BLaER1 treated with 17β-estradiol and CSF1 and Interleukin-3, amounts not matched to agents 10 nM and 100 nM (cell line): ENCODE results near the gene TGFBR2.

Source experiments
- H3K27ac ChIP-seq, 11 experiments: shearing (Covaris generic); formaldehyde crosslinking; 2 replicates each; pipeline ENCODE4 v1.8.1; 2022
- H3K27me3 ChIP-seq, 11 experiments: shearing (Covaris generic); formaldehyde crosslinking; 2 replicates each; pipeline ENCODE4 v1.8.1; 2022
- H3K36me3 ChIP-seq, 11 experiments: shearing (Covaris generic); formaldehyde crosslinking; 2 replicates each; pipeline ENCODE4 v1.8.1; 2022
- H3K4me1 ChIP-seq, 10 experiments: shearing (Covaris generic); formaldehyde crosslinking; 2 replicates each; pipeline ENCODE4 v1.8.1; 2022
- H3K4me2 ChIP-seq, 11 experiments: shearing (Covaris generic); formaldehyde crosslinking; 2 replicates each; pipeline ENCODE4 v1.8.1; 2022
- H3K4me3 ChIP-seq, 10 experiments: shearing (Covaris generic); formaldehyde crosslinking; 2 replicates each; pipeline ENCODE4 v1.8.1; 2022
- H3K9ac ChIP-seq, 11 experiments: shearing (Covaris generic); formaldehyde crosslinking; 2 replicates each; pipeline ENCODE4 v1.8.1; 2022
- H3K9me3 ChIP-seq, 11 experiments: shearing (Covaris generic); formaldehyde crosslinking; replicated peaks in 1 of 11; 2 replicates each; pipeline ENCODE4 v1.8.1; 2022
- H4K20me1 ChIP-seq, 11 experiments: shearing (Covaris generic); formaldehyde crosslinking; 2 replicates each; pipeline ENCODE4 v1.8.1; 2022
- Cebpa-rat ChIP-seq, 11 experiments: shearing (Covaris generic); IDR thresholded peaks; 2 replicates each; pipeline ENCODE4 v1.8.1; 2022

Gene TGFBR2

DNA sequence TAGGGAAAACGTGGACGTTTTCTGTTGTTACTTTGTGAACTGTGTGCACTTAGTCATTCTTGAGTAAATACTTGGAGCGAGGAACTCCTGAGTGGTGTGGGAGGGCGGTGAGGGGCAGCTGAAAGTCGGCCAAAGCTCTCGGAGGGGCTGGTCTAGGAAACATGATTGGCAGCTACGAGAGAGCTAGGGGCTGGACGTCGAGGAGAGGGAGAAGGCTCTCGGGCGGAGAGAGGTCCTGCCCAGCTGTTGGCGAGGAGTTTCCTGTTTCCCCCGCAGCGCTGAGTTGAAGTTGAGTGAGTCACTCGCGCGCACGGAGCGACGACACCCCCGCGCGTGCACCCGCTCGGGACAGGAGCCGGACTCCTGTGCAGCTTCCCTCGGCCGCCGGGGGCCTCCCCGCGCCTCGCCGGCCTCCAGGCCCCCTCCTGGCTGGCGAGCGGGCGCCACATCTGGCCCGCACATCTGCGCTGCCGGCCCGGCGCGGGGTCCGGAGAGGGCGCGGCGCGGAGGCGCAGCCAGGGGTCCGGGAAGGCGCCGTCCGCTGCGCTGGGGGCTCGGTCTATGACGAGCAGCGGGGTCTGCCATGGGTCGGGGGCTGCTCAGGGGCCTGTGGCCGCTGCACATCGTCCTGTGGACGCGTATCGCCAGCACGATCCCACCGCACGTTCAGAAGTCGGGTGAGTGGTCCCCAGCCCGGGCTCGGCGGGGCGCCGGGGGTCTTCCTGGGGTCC lies at the start of gene TGFBR2:
Gene TGFBR2 (plus strand): TSS at position 301 of the 731 bp plus-strand sequence. CDS start 283 bp downstream, at position 584.
- Histone ChIP-seq H3K9ac (peak within 1 kb of the TSS; percentile 95 to 100 (median 99)), H3K4me2 (peak within 1 kb of the TSS; percentile 86 to 96 (median 89)), H3K27ac (peak within 1 kb of the TSS; percentile 95 to 100 (median 99)), H4K20me1 (peaks cover 0 to 36% (median 22%) of the 10 kb centered on the region in 11 experiments; a peak in 17 of 22 replicates), H3K9me3 (peaks cover 0 to 1% (median under 1%) of the 10 kb centered on the region in 11 experiments; a peak in 6 of 22 replicates), H3K36me3 (peaks cover 0 to 5% (median 0%) of the 10 kb centered on the region in 11 experiments; a peak in 3 of 22 replicates), H3K4me3 (peak within 1 kb of the TSS; percentile 87 to 99 (median 94)), H3K4me1 (peaks cover 60 to 70% (median 65%) of the 10 kb centered on the region in 10 experiments), H3K27me3 (no peaks in the 10 kb centered on the region)
- TF ChIP-seq Cebpa-rat (IDR thresholded peaks at IDR 0.05) = no peak

DNA sequence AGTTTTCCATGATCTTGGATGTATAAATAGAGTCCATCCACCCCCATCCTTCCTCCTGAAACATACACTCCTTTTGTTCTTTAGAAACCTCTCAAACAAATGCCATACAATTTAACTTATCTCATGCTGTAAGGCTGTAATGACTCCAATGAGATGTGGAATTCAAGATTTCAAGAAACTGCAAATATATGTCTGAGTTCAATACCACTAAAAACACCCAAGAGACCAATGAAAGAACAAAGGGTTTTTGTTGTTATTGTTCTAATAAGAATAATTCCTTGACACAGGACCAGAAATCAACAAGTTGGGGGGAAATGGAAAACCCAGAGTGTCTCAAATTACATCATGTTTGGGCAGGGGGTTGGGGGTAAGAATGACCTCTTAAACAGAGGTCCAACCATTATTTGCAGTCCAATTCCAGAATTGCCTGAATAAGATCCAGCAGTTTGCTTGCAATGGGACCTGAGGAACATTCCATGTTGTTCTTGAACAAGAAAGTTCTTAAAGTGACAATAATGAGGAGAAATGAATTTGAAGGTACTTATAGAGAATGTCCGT lies 48.6 kb upstream of the TGFBR2 start:
- Histone ChIP-seq H4K20me1 (no peaks in the 10 kb centered on the region), H3K4me2 (no peak overlapping the region), H3K4me1 (no peaks in the 10 kb centered on the region), H3K27me3 (no peaks in the 10 kb centered on the region), H3K36me3 (no peaks in the 10 kb centered on the region), H3K9ac (no peak overlapping the region), H3K4me3 (no peak overlapping the region), H3K27ac (no peak overlapping the region), H3K9me3 (no peaks in the 10 kb centered on the region)
- no peak for TF ChIP-seq Cebpa-rat (IDR thresholded peaks at IDR 0.05)

DNA sequence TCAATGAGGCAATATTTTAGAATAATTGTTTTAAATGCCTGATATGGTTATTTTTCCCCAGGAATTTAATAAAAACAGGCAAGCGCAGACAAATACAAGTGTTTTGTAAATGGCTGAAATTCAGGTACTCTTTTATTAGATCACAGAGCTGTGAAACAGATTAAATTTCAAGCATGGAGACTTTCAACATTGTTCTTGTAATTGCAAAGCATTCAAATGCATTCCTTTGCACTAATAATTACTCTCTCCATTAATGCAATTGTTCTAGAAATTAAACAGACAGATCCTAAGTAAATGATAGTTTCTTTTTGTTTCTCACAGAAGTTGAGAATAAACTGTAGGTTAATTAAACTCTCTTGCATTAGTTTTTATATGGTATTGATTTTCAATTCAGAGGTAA lies 42.4 kb upstream of the TGFBR2 start:
- Histone ChIP-seq H3K4me1 (no peaks in the 10 kb centered on the region), H3K9ac (no peak overlapping the region), H3K4me2 (no peak overlapping the region), H3K4me3 (no peak overlapping the region), H3K9me3 (peaks cover 0 to 6% (median 0%) of the 10 kb centered on the region in 11 experiments; a peak in 1 of 22 replicates), H3K36me3 (no peaks in the 10 kb centered on the region), H3K27ac (no peak overlapping the region), H4K20me1 (no peaks in the 10 kb centered on the region), H3K27me3 (no peaks in the 10 kb centered on the region)
- TF ChIP-seq Cebpa-rat (IDR thresholded peaks at IDR 0.05) = no peak

DNA sequence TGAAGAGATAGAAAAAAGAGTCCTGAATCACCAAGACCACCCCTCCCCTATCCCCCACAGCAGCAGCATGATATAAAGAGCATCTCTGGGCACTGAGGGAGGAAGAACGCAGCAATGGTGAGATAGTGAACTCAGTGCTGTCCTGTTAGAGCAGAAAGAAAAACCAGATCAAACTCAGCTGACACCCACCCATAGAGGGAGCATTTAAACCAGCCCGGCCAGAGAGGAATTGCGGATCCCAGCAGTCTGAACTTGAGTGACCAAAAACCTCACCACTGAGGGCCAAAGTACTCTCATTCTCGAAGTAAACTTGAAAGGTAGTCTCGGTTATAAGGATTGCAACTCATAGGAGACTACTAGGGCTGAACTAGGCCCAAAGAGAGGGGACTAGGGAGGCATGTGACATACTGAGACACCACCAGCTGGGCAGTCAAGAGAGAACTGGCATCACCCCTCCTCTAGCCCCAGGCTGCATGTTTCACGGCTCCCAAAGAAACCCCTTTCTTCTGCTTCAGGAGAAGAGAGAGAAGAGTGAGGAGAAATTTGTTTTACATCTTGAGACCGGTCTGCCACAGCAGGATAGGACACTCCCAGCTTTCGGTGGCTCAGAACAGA lies 39.2 kb upstream of the TGFBR2 start:
- Histone ChIP-seq H3K4me2 (no peak overlapping the region), H3K27ac (no peak overlapping the region), H3K9ac (no peak overlapping the region), H3K4me3 (no peak overlapping the region), H3K4me1 (no peaks in the 10 kb centered on the region), H4K20me1 (no peaks in the 10 kb centered on the region), H3K27me3 (no peaks in the 10 kb centered on the region), H3K36me3 (no peaks in the 10 kb centered on the region), H3K9me3 (peaks cover 0 to 7% (median 0%) of the 10 kb centered on the region in 11 experiments; a peak in 4 of 22 replicates)
- no peak for TF ChIP-seq Cebpa-rat (IDR thresholded peaks at IDR 0.05)

DNA sequence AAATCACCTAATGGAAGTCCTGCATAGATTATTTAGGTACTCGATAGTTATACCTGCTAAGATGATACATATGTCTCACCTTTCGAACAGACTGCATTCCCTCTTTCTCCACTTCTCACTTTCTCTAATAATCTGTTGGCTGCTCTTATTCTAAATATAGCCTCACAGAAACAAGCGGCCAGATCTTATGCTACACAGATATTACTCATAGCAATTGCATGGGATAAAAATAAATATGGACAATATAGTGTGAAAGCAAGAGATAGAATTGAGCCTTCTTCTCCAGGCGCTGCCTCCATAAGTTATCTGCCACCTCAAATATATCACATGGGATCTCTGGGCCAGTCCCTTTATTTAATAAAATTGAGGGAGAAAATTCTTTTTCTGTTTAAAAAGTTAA lies 29.5 kb upstream of the TGFBR2 start:
- no peak for TF ChIP-seq Cebpa-rat (IDR thresholded peaks at IDR 0.05)
- H4K20me1 ChIP-seq = no peaks in the 10 kb centered on the region
- H3K27ac ChIP-seq = peak overlapping the region in 3 of 11 experiments; percentile 21 to 39 (median 36); a peak in 2 of 22 replicates
- peaks cover 0 to 4% (median 0%) of the 10 kb centered on the region in 11 experiments; a peak in 2 of 22 replicates for H3K9me3 ChIP-seq
- H3K4me2 ChIP-seq = peak overlapping the region; percentile 36 to 79 (median 73); a peak in 21 of 22 replicates
- H3K27me3 ChIP-seq = no peaks in the 10 kb centered on the region
- no peaks in the 10 kb centered on the region for H3K36me3 ChIP-seq
- peaks cover 21 to 30% (median 26%) of the 10 kb centered on the region in 10 experiments for H3K4me1 ChIP-seq
- H3K4me3 ChIP-seq = no peak overlapping the region
- peak overlapping the region in 1 of 11 experiments; percentile 1; a peak in 1 of 22 replicates for H3K9ac ChIP-seq

DNA sequence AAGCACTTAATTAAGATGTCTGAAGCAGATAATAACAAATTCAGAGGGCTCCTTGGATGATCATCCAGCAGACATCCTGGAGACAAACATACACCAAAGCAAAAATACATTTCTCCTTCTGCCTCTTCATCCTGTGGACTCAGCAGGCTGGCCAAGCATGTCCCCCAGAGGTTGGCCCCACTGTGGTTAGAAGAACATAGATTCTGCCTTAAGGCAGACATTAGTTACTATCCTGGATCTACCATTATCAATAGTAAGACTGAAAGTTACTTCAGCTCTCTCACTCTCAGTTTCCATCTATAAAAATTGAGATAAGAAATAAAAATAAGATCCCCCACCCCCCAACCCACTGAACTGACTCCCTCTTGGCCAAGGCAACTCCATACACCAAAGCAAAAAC lies 28.6 kb upstream of the TGFBR2 start:
- Histone ChIP-seq H3K4me2 (peak overlapping the region; percentile 42 to 79 (median 73)), H3K4me1 (peaks cover 21 to 30% (median 26%) of the 10 kb centered on the region in 10 experiments), H3K9ac (0 out of 22 replicates have a peak overlapping the region, but pooled peaks of 1 of the 11 experiments have one; percentile 1), H4K20me1 (no peaks in the 10 kb centered on the region), H3K4me3 (no peak overlapping the region), H3K9me3 (peaks cover 0 to 4% (median 0%) of the 10 kb centered on the region in 11 experiments; a peak in 1 of 22 replicates), H3K27me3 (no peaks in the 10 kb centered on the region), H3K36me3 (no peaks in the 10 kb centered on the region), H3K27ac (peak overlapping the region in 9 of 11 experiments; percentile 4 to 48 (median 36); a peak in 15 of 22 replicates)
- no peak for TF ChIP-seq Cebpa-rat (IDR thresholded peaks at IDR 0.05)

DNA sequence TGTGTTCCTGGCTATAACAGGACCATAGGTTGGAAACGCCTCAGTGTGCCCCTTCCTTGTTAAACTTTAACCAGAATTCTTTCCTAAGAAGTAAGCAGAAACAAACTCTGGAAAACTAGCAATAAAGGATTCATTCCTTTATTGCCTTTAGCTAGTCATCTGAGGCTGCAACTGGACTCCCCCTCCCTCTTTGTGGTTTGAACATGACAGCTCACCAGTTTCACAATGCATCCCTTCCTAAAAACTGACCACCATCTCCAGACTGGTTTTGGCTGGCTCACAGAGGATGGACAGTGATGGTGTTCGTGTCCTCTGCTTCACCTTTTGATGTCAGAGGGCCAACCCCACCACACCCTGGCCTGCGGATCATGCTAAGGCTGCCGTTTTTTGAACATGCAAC lies 27.9 kb upstream of the TGFBR2 start:
- peak overlapping the region; percentile 42 to 79 (median 73) for H3K4me2 ChIP-seq
- TF ChIP-seq Cebpa-rat (IDR thresholded peaks at IDR 0.05) = no peak
- H3K27me3 ChIP-seq = no peaks in the 10 kb centered on the region
- H3K4me3 ChIP-seq = no peak overlapping the region; a peak in 1 of 20 replicates
- no peaks in the 10 kb centered on the region for H3K36me3 ChIP-seq
- H3K27ac ChIP-seq = peak overlapping the region in 6 of 11 experiments; percentile 2 to 48 (median 27); a peak in 8 of 22 replicates
- H4K20me1 ChIP-seq = no peaks in the 10 kb centered on the region
- H3K4me1 ChIP-seq = peaks cover 21 to 30% (median 26%) of the 10 kb centered on the region in 10 experiments
- H3K9ac ChIP-seq = no peak overlapping the region
- H3K9me3 ChIP-seq = 0 out of 22 replicates have a peak, but pooled peaks cover 0 to 4% (median 0%) of the 10 kb centered on the region in 11 experiments

DNA sequence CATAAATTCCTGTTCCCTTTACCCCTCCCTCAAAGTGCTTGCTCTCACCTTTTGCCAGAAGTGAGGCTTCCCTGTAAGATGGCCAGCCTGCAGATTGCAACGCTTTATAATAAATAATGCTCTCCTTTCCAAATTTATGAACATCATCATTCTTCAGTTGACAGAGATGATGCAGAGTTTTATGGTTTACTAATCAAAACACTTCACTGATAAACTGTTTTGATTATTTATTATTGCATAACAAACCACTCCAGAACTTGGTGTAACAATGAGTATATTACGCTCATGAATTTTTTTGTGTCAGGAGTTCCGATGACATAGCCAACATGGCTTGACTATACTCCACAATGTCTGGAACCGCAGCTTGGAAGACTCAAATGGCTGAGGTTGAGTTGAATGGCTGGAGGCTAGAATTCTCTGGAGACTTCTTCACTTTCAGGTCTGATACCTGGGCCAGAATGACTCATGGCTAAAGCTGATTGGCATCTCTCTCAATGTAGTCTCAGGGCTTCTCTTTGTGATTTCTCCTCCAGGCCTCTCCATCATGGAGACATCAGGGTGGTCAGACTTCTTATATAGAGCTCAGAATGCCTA lies 27.3 kb upstream of the TGFBR2 start:
- no peak overlapping the region for H3K27ac ChIP-seq

More for the DNA sequence above, 27.3 kb upstream of the TGFBR2 start:
- no peaks in the 10 kb centered on the region for H3K36me3 ChIP-seq
- peaks cover 21 to 33% (median 26%) of the 10 kb centered on the region in 10 experiments for H3K4me1 ChIP-seq
- H3K9ac ChIP-seq = no peak overlapping the region
- H3K4me2 ChIP-seq = peak overlapping the region in 9 of 11 experiments; percentile 64 to 79 (median 73); a peak in 16 of 22 replicates
- 0 out of 22 replicates have a peak, but pooled peaks cover 0 to 2% (median 0%) of the 10 kb centered on the region in 11 experiments for H3K9me3 ChIP-seq
- no peaks in the 10 kb centered on the region for H3K27me3 ChIP-seq
- no peaks in the 10 kb centered on the region for H4K20me1 ChIP-seq
- TF ChIP-seq Cebpa-rat (IDR thresholded peaks at IDR 0.05) = no peak
- H3K4me3 ChIP-seq = no peak overlapping the region
